ENCODE results near the gene CDH2.

CDH2 gene

GRCh38 chr18:28167835-28168349, 9.0 kb downstream of the CDH2 start:
- no peak for DNase-seq

GRCh38 chr18:28164771-28165483, 12.0 kb downstream of the CDH2 start:
- DNase-seq = no peak

- DNase-seq = no peak
Observed at GRCh38 chr18:28163201-28163775, 13.6 kb downstream of the CDH2 start.

DNA sequence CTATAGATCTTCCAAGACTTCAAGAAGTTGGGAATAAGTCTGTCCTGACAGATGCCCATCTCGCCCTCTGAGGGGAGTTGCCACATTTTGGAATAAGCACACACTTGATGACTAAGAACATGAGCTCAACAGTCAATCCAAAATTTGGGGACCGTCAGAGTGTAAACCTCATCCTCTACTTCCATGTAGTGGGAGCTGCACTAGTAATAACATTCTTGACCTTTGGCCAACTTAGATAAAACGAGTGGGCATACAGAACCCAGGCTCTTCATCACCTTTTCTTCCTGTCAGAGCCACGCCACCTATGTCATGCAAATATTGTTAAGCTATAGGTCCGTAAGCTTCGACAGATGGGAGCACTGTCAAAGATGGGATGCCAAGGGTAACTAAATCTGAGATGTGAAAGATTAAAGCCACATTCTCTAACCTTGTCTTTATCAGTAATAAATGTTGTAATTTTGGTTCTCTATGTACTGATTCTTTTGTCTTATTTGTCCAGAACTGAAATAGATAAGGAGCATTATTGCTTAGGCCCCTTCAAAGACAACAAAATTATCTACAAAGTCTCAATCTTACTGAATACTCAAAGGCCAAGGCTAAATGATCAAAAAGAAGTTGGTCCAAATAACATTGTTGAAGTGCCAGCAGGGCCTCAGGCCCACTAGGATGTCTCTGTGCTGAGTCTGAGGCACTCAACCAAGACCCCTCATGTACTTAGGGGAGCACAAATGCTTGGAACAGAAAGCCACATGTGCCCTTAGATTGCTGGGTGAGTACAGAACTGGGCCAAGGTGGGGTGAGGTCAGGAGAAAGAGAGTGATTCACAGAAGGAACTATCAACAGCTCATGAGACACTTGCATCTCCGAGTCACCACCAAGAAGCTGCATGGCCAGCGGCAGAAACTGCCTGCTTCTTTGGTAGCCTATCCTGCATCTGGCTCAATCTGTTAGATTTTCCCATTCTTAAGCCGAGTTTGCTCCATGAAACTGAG, 15.0 kb downstream of the CDH2 start:
- no peak for DNase-seq

DNA sequence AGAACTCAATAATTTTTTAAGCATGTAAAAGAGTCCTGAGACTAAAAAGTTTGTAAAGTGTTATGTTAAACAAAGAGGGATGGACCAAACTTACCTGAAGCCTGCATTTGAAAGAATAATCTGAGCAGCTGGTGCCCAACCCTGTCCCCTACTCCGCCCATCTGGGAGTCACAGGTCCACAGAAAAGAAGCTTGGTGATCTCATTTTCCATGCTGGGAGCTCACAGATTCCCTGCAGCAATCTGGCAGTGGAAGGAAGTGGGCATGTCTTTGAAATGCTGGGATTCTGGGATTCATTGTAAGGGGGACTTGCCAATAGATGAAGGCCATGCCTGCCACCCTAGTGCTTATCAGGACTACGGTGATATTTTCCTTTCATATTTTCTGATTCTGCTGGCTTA, 17.9 kb downstream of the CDH2 start:
- no peak for DNase-seq

GRCh38 chr18:28158083-28158581, 18.8 kb downstream of the CDH2 start:
- no peak for DNase-seq

GRCh38 chr18:28153485-28154065, 23.4 kb downstream of the CDH2 start:
- no peak for DNase-seq

DNA sequence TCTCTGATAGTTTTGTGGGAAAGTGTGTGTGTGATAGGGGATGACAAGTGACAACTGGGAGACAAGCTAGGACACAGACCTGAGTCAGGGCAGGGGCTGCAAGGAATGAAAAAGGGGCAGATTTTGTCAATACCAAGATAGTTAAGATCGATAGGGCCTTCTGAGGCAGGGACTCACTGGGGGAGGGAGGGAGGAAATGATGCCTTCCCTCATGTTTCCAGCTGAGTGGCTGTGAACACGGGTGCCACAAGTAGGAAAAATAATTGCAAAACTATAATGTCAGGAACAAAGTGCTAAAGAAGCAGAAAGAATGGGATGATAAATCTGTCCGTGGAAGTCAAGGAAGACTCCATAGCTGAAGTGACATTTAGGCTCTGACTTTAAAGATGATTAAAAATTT, 24.2 kb downstream of the CDH2 start:
- DNase-seq = no peak

DNA sequence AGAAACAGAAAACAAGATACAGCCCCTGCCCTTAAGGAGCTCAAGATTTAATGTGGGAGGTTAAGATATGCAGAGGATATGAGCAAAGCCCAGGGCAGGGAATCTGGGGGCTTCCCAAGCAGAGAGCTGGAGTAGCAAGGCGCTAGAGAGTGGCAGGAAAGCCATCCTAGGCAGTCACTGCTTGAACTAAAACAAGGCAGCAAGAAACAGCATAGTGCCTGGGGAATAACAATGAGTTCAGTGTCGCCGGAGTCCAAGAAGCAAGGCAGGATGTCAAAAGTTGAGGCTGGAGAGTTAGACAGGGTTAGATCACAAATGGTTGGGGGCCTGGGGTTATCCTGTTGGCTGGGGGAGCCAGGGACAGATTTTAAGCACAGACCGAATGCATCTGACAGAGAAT, 24.6 kb downstream of the CDH2 start:
- DNase-seq = no peak

- no peak for DNase-seq
Observed at GRCh38 chr18:28151434-28151833, 25.5 kb downstream of the CDH2 start.

DNA sequence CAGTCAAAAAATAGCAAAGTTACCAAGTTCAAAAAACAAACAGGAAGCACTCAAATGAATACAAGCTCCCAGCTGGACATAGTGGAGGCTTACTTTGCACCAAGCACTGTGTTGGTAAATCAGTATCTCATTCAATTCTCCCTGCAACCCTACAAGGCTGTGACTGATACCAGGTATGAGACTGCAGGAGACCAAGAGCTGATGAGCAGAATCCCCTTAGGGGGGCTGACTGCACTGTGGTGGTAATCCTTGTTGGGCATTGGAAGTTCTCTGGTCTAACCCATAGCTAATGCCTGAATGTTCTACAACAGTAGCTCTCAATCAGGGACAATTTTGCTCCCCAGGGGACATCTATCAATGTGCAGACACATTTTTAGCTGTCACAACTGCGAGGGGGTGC, 26.0 kb downstream of the CDH2 start:
- DNase-seq = no peak

DNA sequence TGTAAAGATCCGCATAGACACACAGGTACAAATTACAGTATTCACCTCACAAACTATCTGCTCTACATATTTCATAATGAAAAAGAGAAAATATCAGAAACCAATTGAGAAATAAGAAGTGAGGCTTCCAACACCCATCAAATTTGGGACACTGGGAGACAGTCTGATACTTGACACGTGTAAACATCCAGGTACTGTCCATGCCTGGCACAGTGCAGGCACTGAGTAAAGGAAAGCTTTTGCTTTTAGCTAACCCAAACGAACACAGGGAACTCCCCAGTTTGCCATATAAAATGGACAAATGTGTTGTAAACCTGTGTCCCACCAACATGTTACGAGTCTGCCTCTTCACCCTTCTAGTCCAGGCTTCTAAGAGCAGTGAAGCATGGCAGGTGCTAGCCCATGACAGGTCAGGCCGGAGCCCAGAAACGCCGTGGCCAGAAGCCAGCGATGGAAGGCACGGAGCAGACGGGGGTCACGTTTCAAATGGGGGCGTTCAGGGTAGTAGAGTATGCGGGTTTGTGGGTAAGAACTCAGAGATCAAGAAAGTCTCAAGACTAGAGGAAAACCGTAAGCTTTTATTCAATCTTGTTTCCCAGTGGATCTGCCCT, 27.0 kb downstream of the CDH2 start:
- DNase-seq = no peak

GRCh38 chr18:28147674-28148171, 29.2 kb downstream of the CDH2 start:
- DNase-seq = no peak

DNA sequence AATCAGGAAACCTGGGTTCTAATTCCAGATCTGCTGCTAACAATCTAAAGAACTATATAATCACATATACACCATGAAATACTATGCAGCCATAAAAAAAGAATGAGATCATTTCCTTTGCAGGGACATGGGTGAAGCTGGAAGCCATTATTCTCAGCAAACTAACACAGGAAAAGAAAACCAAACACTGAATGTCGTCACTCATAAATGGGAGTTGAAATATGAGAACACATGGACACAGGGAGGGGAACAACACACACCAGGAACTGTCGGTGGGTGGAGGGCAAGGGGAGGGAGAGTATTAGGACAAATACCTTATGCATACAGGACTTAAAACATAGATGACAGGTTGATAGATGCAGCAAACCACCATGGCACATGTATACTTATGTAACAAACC, 33.2 kb downstream of the CDH2 start:
- DNase-seq = no peak

DNA sequence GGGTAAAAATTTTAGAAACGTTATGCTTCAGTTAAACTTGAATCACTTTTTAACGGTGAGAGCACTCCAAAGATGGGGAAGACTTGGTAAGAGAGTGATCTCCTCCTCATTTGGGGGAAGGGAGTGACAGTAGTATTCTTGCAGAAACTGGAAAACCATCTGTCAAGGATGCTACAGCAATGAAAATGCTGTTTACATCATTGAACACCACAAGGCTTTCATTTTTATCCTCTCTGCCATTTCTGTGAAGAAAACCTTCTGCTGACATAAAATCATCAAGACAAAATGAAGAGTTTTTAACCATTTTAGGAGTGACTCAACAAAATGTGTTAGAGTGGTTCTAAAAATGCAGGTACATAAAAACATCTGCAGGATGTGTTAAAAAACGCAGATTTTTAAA, 38.1 kb downstream of the CDH2 start:
- DNase-seq = no peak

DNA sequence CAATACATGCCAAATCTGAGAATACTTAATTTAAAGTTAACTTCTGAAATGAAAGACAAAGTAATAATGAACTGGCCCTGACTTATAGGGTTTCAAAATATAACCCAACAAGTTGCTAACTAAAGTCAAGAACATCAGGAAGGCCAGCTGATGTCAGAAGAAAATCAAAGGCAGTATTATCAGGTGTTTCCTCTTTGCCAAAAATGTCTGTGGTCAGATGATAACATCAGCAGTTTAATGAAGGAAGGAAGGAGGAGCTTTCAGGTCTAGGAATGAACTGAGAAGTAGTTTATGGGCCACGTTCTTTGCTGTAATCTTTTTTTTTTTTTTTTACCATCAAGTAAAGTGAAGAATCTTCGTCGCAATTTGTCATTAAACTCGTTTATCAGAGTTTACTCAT, 40.9 kb downstream of the CDH2 start:
- no peak for DNase-seq

- DNase-seq = no peak
Observed at GRCh38 chr18:28134774-28135173, 42.2 kb downstream of the CDH2 start.

GRCh38 chr18:28132084-28132483, 44.8 kb downstream of the CDH2 start:
- no peak for DNase-seq

GRCh38 chr18:28128659-28128980, 48.3 kb downstream of the CDH2 start:
- DNase-seq = no peak

- no peak for DNase-seq
Observed at GRCh38 chr18:28127763-28128658, 48.9 kb downstream of the CDH2 start.

DNA sequence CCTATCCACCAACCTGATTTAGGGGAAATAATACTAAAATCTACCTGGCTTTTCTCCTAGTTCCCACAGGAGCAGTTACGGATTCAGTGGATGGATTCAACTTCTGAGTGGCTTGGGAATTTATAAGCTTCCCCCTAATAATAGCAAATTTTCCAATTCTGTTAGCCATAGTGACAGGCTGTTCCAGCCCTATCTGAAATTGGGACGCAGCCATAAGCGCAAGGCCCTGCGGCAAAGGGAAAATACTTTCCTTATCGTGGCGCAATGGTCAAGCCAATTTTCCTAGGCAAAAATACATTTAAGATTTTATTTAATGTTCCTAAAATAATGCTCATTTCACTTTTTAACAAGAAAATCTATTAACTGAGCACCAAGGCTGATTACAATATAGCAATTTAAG, 49.7 kb downstream of the CDH2 start:
- no peak for DNase-seq

Measured in effector CD8-positive, alpha-beta T cell (primary cell).